GM21390 (cell line): Measurements from ENCODE around the gene GNG7.
"Not testable (repeated sequence)": the region's sequence is repeated elsewhere in the genome, so short reads cannot be mapped to it uniquely, and the experiment has no call there.

Experiments used
- ATAC-seq: cut with Tn5 transposase; IDR thresholded peaks from one replicate; pipeline ENCODE4 v1.9.1; 2021; ENCODE audit not compliant: unreplicated experiment

Gene GNG7

GRCh38 chr19:2646866-2647535 lies 55.5 kb downstream of the GNG7 start:
- no peak for ATAC-seq

- ATAC-seq = no peak
Observed at GRCh38 chr19:2645826-2646225, 56.7 kb downstream of the GNG7 start.

GRCh38 chr19:2643123-2643737 lies 59.3 kb downstream of the GNG7 start:
- ATAC-seq = not testable (repeated sequence)

- ATAC-seq = no peak
Observed at GRCh38 chr19:2641332-2641698, 61.2 kb downstream of the GNG7 start.

- no peak for ATAC-seq
Observed at GRCh38 chr19:2640563-2641331, 61.7 kb downstream of the GNG7 start.

- ATAC-seq = no peak
Observed at GRCh38 chr19:2639999-2640398, 62.5 kb downstream of the GNG7 start.

GRCh38 chr19:2638417-2638940 lies 64.0 kb downstream of the GNG7 start:
- ATAC-seq = no peak

GRCh38 chr19:2636897-2637683 lies 65.4 kb downstream of the GNG7 start:
- ATAC-seq = no peak

- no peak for ATAC-seq
Observed at GRCh38 chr19:2636141-2636896, 66.2 kb downstream of the GNG7 start.

GRCh38 chr19:2634960-2635359 lies 67.5 kb downstream of the GNG7 start:
- ATAC-seq = no peak

GRCh38 chr19:2634228-2634951 lies 68.1 kb downstream of the GNG7 start:
- no peak for ATAC-seq

- ATAC-seq = no peak
Observed at GRCh38 chr19:2633693-2634075, 68.8 kb downstream of the GNG7 start.

- ATAC-seq = no peak
Observed at GRCh38 chr19:2631213-2631821, 71.2 kb downstream of the GNG7 start.

- ATAC-seq = no peak
Observed at GRCh38 chr19:2630352-2631001, 72.0 kb downstream of the GNG7 start.

- no peak for ATAC-seq
Observed at GRCh38 chr19:2629491-2630351, 72.8 kb downstream of the GNG7 start.

GRCh38 chr19:2628597-2628996 lies 73.9 kb downstream of the GNG7 start:
- no peak for ATAC-seq

- no peak for ATAC-seq
Observed at GRCh38 chr19:2627855-2628254, 74.6 kb downstream of the GNG7 start.

GRCh38 chr19:2627319-2627829 lies 75.1 kb downstream of the GNG7 start:
- ATAC-seq = no peak
